IPS DF 4.7 (cell line): ENCODE measurements around the gene KIAA2012.

Experiments used
- DNase-seq: peaks from one replicate; pipeline ENCODE4 v3.0.0-alpha.2; 2013; ENCODE audit warnings: low spot score; ENCODE audit errors: extremely low read depth

The KIAA2012 gene

GRCh38 chr2:202072737-202073401 lies at the start of gene KIAA2012:
KIAA2012 (plus strand) TSS chr2:202073255; CDS start chr2:202073628, 373 bp downstream.
- no peak for DNase-seq

GRCh38 chr2:202023904-202024266 lies 49.2 kb upstream of the KIAA2012 start:
- DNase-seq, result no peak

GRCh38 chr2:202024871-202025270 lies 48.2 kb upstream of the KIAA2012 start:
- no peak for DNase-seq

GRCh38 chr2:202025816-202026215 lies 47.2 kb upstream of the KIAA2012 start:
- no peak for DNase-seq

- no peak for DNase-seq
These were observed 46.5 kb upstream of the KIAA2012 start for GRCh38 chr2:202026507-202026906.

GRCh38 chr2:202030691-202031090 lies 42.4 kb upstream of the KIAA2012 start:
- no peak for DNase-seq

GRCh38 chr2:202031246-202031951 lies 41.7 kb upstream of the KIAA2012 start:
- no peak for DNase-seq

GRCh38 chr2:202032846-202033316 lies 40.2 kb upstream of the KIAA2012 start:
- no peak for DNase-seq

- no peak for DNase-seq
These were observed 39.5 kb upstream of the KIAA2012 start, which contains the start of gene FZD7 for GRCh38 chr2:202033317-202034248. FZD7 (plus strand) TSS chr2:202033855; CDS start chr2:202034648, 793 bp downstream.

GRCh38 chr2:202034249-202035088 lies 38.6 kb upstream of the KIAA2012 start:
- DNase-seq, result no peak

GRCh38 chr2:202035089-202035940 lies 37.7 kb upstream of the KIAA2012 start:
- no peak for DNase-seq

- no peak for DNase-seq
These were observed 37.1 kb upstream of the KIAA2012 start for GRCh38 chr2:202035941-202036372.

GRCh38 chr2:202036601-202037037 lies 36.4 kb upstream of the KIAA2012 start:
- DNase-seq, result no peak

- DNase-seq, result no peak
These were observed 36.0 kb upstream of the KIAA2012 start for GRCh38 chr2:202037086-202037485.

- DNase-seq, result no peak
These were observed 34.4 kb upstream of the KIAA2012 start for GRCh38 chr2:202038471-202039277.

GRCh38 chr2:202039278-202040078 lies 33.6 kb upstream of the KIAA2012 start:
- DNase-seq, result no peak

GRCh38 chr2:202040079-202040844 lies 32.8 kb upstream of the KIAA2012 start:
- no peak for DNase-seq
